Endothelial cell of umbilical vein (primary cell): Measurements from ENCODE around the gene SFXN4.

Source experiments
- POLR2A ChIP-seq: IDR thresholded peaks from 2 replicates; pipeline ENCODE4 v1.6.1; 2012; ENCODE audit warnings: low read depth, mild to moderate bottlenecking, control low read depth, low read length
- TF ChIP-seq, protein P1 (sequence below), 2 donors: IDR thresholded peaks; 1 replicate in 1 of 2; 2 replicates in 1 of 2; pipeline ENCODE4 v1.5.1; 2011; ENCODE audit warnings: low read length in 2 of 2, mild to moderate bottlenecking in 2 of 2, moderate library complexity in 2 of 2, control low read depth in 1 of 2, inconsistent platforms in 1 of 2, low read depth in 1 of 2; ENCODE audit not compliant: insufficient read depth in 1 of 2; ENCODE audit errors: extremely low read depth in 1 of 2
- TF ChIP-seq, protein P2 (sequence below): IDR thresholded peaks from 2 replicates; pipeline ENCODE4 v1.6.1; 2011; ENCODE audit not compliant: insufficient read depth, insufficient read length

DNA sequence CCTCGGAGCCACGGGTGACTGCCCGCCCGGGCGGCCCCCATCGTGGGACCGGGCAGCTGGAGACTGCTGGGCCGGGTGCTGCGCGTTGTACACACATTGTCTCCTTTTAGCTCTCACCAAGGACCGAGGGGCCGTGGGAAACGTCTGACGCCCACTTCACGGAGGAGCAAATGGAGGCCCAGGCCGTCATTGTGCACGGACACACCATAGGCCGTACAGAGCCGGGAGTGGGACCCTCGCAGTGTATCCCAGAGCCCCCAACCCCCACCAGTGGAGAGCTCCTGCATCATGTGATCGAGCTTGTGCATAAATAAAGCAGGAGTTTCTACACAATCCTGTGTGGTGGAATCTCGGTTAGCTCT lies 60.9 kb downstream of the SFXN4 start:
- TF ChIP-seq, protein P1, sequence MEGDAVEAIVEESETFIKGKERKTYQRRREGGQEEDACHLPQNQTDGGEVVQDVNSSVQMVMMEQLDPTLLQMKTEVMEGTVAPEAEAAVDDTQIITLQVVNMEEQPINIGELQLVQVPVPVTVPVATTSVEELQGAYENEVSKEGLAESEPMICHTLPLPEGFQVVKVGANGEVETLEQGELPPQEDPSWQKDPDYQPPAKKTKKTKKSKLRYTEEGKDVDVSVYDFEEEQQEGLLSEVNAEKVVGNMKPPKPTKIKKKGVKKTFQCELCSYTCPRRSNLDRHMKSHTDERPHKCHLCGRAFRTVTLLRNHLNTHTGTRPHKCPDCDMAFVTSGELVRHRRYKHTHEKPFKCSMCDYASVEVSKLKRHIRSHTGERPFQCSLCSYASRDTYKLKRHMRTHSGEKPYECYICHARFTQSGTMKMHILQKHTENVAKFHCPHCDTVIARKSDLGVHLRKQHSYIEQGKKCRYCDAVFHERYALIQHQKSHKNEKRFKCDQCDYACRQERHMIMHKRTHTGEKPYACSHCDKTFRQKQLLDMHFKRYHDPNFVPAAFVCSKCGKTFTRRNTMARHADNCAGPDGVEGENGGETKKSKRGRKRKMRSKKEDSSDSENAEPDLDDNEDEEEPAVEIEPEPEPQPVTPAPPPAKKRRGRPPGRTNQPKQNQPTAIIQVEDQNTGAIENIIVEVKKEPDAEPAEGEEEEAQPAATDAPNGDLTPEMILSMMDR (IDR thresholded peaks at IDR 0.05; ENCODE audit: extremely low read depth in 1 of 2, insufficient read depth in 1 of 2, low read depth in 1 of 2, low read length in 2 of 2), result no peak
- TF ChIP-seq POLR2A, result no peak
- TF ChIP-seq, protein P2, sequence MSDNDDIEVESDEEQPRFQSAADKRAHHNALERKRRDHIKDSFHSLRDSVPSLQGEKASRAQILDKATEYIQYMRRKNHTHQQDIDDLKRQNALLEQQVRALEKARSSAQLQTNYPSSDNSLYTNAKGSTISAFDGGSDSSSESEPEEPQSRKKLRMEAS, result no peak
